Measurements from ENCODE around the gene CXorf58.
"Not testable (repeated sequence)": the region's sequence is repeated elsewhere in the genome, so short reads cannot be mapped to it uniquely, and the experiment has no call there.

CXorf58 gene

GRCh38 chrX:23884427-23885024 is 23.3 kb upstream of the CXorf58 start:
- H3K4me1 ChIP-seq (ENCODE audit: control insufficient read depth, insufficient read depth, low read length): no peaks in the 10 kb centered on the region
- no peaks in the 10 kb centered on the region for H3K36me3 ChIP-seq (ENCODE audit: control insufficient read depth in 2 of 2, insufficient read depth in 2 of 2, low read length in 2 of 2)
- H3K4me3 ChIP-seq (ENCODE audit: low read length in 2 of 2): no peak overlapping the region
- no peaks in the 10 kb centered on the region for H3K9me3 ChIP-seq (ENCODE audit: control insufficient read depth in 2 of 2, low read length in 2 of 2)
- no peak overlapping the region for H3K9ac ChIP-seq (ENCODE audit: low read length in 2 of 2)
- no peak overlapping the region for H3K27ac ChIP-seq (ENCODE audit: low read length)
- H3K27me3 ChIP-seq (ENCODE audit: control insufficient read depth in 1 of 2, insufficient read depth in 2 of 2, low read length in 2 of 2): peaks cover 0 to 2% of the 10 kb centered on the region in 2 donors

GRCh38 chrX:23885803-23886202 is 22.0 kb upstream of the CXorf58 start:
- H3K4me1 ChIP-seq (ENCODE audit: control insufficient read depth, insufficient read depth, low read length): no peaks in the 10 kb centered on the region
- peaks cover 0 to 2% of the 10 kb centered on the region in 2 donors for H3K27me3 ChIP-seq (ENCODE audit: control insufficient read depth in 1 of 2, insufficient read depth in 2 of 2, low read length in 2 of 2)
- H3K27ac ChIP-seq (ENCODE audit: low read length): no peak overlapping the region
- H3K9ac ChIP-seq (ENCODE audit: low read length in 2 of 2): no peak overlapping the region
- H3K9me3 ChIP-seq (ENCODE audit: control insufficient read depth in 2 of 2, low read length in 2 of 2): no peaks in the 10 kb centered on the region
- H3K4me3 ChIP-seq (ENCODE audit: low read length in 2 of 2): no peak overlapping the region
- no peaks in the 10 kb centered on the region for H3K36me3 ChIP-seq (ENCODE audit: control insufficient read depth in 2 of 2, insufficient read depth in 2 of 2, low read length in 2 of 2)

GRCh38 chrX:23887451-23887850 is 20.4 kb upstream of the CXorf58 start:
- H3K4me3 ChIP-seq (ENCODE audit: low read length in 2 of 2): no peak overlapping the region
- no peaks in the 10 kb centered on the region for H3K36me3 ChIP-seq (ENCODE audit: control insufficient read depth in 2 of 2, insufficient read depth in 2 of 2, low read length in 2 of 2)
- H3K27me3 ChIP-seq (ENCODE audit: control insufficient read depth in 1 of 2, insufficient read depth in 2 of 2, low read length in 2 of 2): peaks cover 0 to 2% of the 10 kb centered on the region in 2 donors
- no peaks in the 10 kb centered on the region for H3K4me1 ChIP-seq (ENCODE audit: control insufficient read depth, insufficient read depth, low read length)
- no peak overlapping the region for H3K27ac ChIP-seq (ENCODE audit: low read length)
- H3K9me3 ChIP-seq (ENCODE audit: control insufficient read depth in 2 of 2, low read length in 2 of 2): no peaks in the 10 kb centered on the region
- no peak overlapping the region for H3K9ac ChIP-seq (ENCODE audit: low read length in 2 of 2)

GRCh38 chrX:23887918-23888317 is 19.9 kb upstream of the CXorf58 start:
- Histone ChIP-seq H3K9me3 (ENCODE audit: control insufficient read depth in 2 of 2, low read length in 2 of 2) (no peaks in the 10 kb centered on the region), H3K27ac (ENCODE audit: low read length) (no peak overlapping the region), H3K4me3 (ENCODE audit: low read length in 2 of 2) (no peak overlapping the region), H3K4me1 (ENCODE audit: control insufficient read depth, insufficient read depth, low read length) (no peaks in the 10 kb centered on the region), H3K27me3 (ENCODE audit: control insufficient read depth in 1 of 2, insufficient read depth in 2 of 2, low read length in 2 of 2) (peaks cover 0 to 2% of the 10 kb centered on the region in 2 donors), H3K36me3 (ENCODE audit: control insufficient read depth in 2 of 2, insufficient read depth in 2 of 2, low read length in 2 of 2) (no peaks in the 10 kb centered on the region), H3K9ac (ENCODE audit: low read length in 2 of 2) (no peak overlapping the region)

GRCh38 chrX:23888887-23889501 is 18.8 kb upstream of the CXorf58 start:
- Histone ChIP-seq H3K4me1 (ENCODE audit: control insufficient read depth, insufficient read depth, low read length) (no peaks in the 10 kb centered on the region), H3K9me3 (ENCODE audit: control insufficient read depth in 2 of 2, low read length in 2 of 2) (no peaks in the 10 kb centered on the region), H3K27me3 (ENCODE audit: control insufficient read depth in 1 of 2, insufficient read depth in 2 of 2, low read length in 2 of 2) (peaks cover 0 to 2% of the 10 kb centered on the region in 2 donors), H3K27ac (ENCODE audit: low read length) (no peak overlapping the region), H3K4me3 (ENCODE audit: low read length in 2 of 2) (no peak overlapping the region), H3K36me3 (ENCODE audit: control insufficient read depth in 2 of 2, insufficient read depth in 2 of 2, low read length in 2 of 2) (no peaks in the 10 kb centered on the region), H3K9ac (ENCODE audit: low read length in 2 of 2) (no peak overlapping the region)

- H3K4me3 ChIP-seq (ENCODE audit: low read length in 2 of 2): no peak overlapping the region
- no peak overlapping the region for H3K9ac ChIP-seq (ENCODE audit: low read length in 2 of 2)
- peaks cover 0 to 2% of the 10 kb centered on the region in 2 donors for H3K27me3 ChIP-seq (ENCODE audit: control insufficient read depth in 1 of 2, insufficient read depth in 2 of 2, low read length in 2 of 2)
- no peak overlapping the region for H3K27ac ChIP-seq (ENCODE audit: low read length)
- no peaks in the 10 kb centered on the region for H3K36me3 ChIP-seq (ENCODE audit: control insufficient read depth in 2 of 2, insufficient read depth in 2 of 2, low read length in 2 of 2)
- H3K4me1 ChIP-seq (ENCODE audit: control insufficient read depth, insufficient read depth, low read length): no peaks in the 10 kb centered on the region
- no peaks in the 10 kb centered on the region for H3K9me3 ChIP-seq (ENCODE audit: control insufficient read depth in 2 of 2, low read length in 2 of 2)
Observed at GRCh38 chrX:23890933-23891332, 16.9 kb upstream of the CXorf58 start.

GRCh38 chrX:23894993-23895392 is 12.8 kb upstream of the CXorf58 start:
- not testable (repeated sequence) for H3K4me1 ChIP-seq (ENCODE audit: control insufficient read depth, insufficient read depth, low read length); H3K9ac ChIP-seq (ENCODE audit: low read length in 2 of 2); H3K9me3 ChIP-seq (ENCODE audit: control insufficient read depth in 2 of 2, low read length in 2 of 2); H3K27ac ChIP-seq (ENCODE audit: low read length); H3K36me3 ChIP-seq (ENCODE audit: control insufficient read depth in 2 of 2, insufficient read depth in 2 of 2, low read length in 2 of 2); H3K27me3 ChIP-seq (ENCODE audit: control insufficient read depth in 1 of 2, insufficient read depth in 2 of 2, low read length in 2 of 2); H3K4me3 ChIP-seq (ENCODE audit: low read length in 2 of 2)

GRCh38 chrX:23896539-23896938 is 11.3 kb upstream of the CXorf58 start:
- H3K36me3 ChIP-seq (ENCODE audit: control insufficient read depth in 2 of 2, insufficient read depth in 2 of 2, low read length in 2 of 2); H3K27me3 ChIP-seq (ENCODE audit: control insufficient read depth in 1 of 2, insufficient read depth in 2 of 2, low read length in 2 of 2); H3K27ac ChIP-seq (ENCODE audit: low read length); H3K4me3 ChIP-seq (ENCODE audit: low read length in 2 of 2); H3K9ac ChIP-seq (ENCODE audit: low read length in 2 of 2); H3K4me1 ChIP-seq (ENCODE audit: control insufficient read depth, insufficient read depth, low read length); H3K9me3 ChIP-seq (ENCODE audit: control insufficient read depth in 2 of 2, low read length in 2 of 2): not testable (repeated sequence)

GRCh38 chrX:23896981-23897380 is 10.8 kb upstream of the CXorf58 start:
- Histone ChIP-seq H3K4me1 (ENCODE audit: control insufficient read depth, insufficient read depth, low read length) (no peaks in the 10 kb centered on the region), H3K27me3 (ENCODE audit: control insufficient read depth in 1 of 2, insufficient read depth in 2 of 2, low read length in 2 of 2) (no peaks in the 10 kb centered on the region), H3K36me3 (ENCODE audit: control insufficient read depth in 2 of 2, insufficient read depth in 2 of 2, low read length in 2 of 2) (no peaks in the 10 kb centered on the region), H3K9me3 (ENCODE audit: control insufficient read depth in 2 of 2, low read length in 2 of 2) (no peaks in the 10 kb centered on the region), H3K4me3 (ENCODE audit: low read length in 2 of 2) (no peak overlapping the region), H3K27ac (ENCODE audit: low read length) (no peak overlapping the region), H3K9ac (ENCODE audit: low read length in 2 of 2) (no peak overlapping the region)

GRCh38 chrX:23898412-23898959 is 9.3 kb upstream of the CXorf58 start:
- no peak overlapping the region for H3K27ac ChIP-seq (ENCODE audit: low read length)

GRCh38 chrX:23900220-23900797 is 7.5 kb upstream of the CXorf58 start:
- Histone ChIP-seq H3K27me3 (ENCODE audit: control insufficient read depth in 1 of 2, insufficient read depth in 2 of 2, low read length in 2 of 2) (no peaks in the 10 kb centered on the region), H3K4me3 (ENCODE audit: low read length in 2 of 2) (no peak overlapping the region), H3K4me1 (ENCODE audit: control insufficient read depth, insufficient read depth, low read length) (no peaks in the 10 kb centered on the region), H3K9ac (ENCODE audit: low read length in 2 of 2) (no peak overlapping the region), H3K36me3 (ENCODE audit: control insufficient read depth in 2 of 2, insufficient read depth in 2 of 2, low read length in 2 of 2) (no peaks in the 10 kb centered on the region), H3K9me3 (ENCODE audit: control insufficient read depth in 2 of 2, low read length in 2 of 2) (no peaks in the 10 kb centered on the region), H3K27ac (ENCODE audit: low read length) (no peak overlapping the region)

More at GRCh38 chrX:23898412-23898959, 9.3 kb upstream of the CXorf58 start:
- Histone ChIP-seq H3K9ac (ENCODE audit: low read length in 2 of 2) (no peak overlapping the region), H3K4me1 (ENCODE audit: control insufficient read depth, insufficient read depth, low read length) (no peaks in the 10 kb centered on the region), H3K4me3 (ENCODE audit: low read length in 2 of 2) (no peak overlapping the region), H3K9me3 (ENCODE audit: control insufficient read depth in 2 of 2, low read length in 2 of 2) (no peaks in the 10 kb centered on the region), H3K27me3 (ENCODE audit: control insufficient read depth in 1 of 2, insufficient read depth in 2 of 2, low read length in 2 of 2) (no peaks in the 10 kb centered on the region), H3K36me3 (ENCODE audit: control insufficient read depth in 2 of 2, insufficient read depth in 2 of 2, low read length in 2 of 2) (no peaks in the 10 kb centered on the region)
